ENCODE measurements around the gene DPEP2NB. TPM values are rescaled to one million over a fixed set of nuclear protein-coding genes. Genes with fewer than 3 reads are reported as not detected.

Gene DPEP2NB
- total RNA-seq, 1 experiment from 2014 or later, result not detected

GRCh38 chr16:67971111-67971510, 44.6 kb downstream of the DPEP2NB start:
- H3K56ac ChIP-seq (ENCODE audit: insufficient read length, low read depth, low read length), result no peak overlapping the region
- H3K23ac ChIP-seq (ENCODE audit: insufficient read length, low read depth, low read length), result no peak overlapping the region
- H4K91ac ChIP-seq (ENCODE audit: insufficient read length, low read depth, low read length), result no peak overlapping the region
- H2BK120ac ChIP-seq (ENCODE audit: low read depth, low read length, poor library complexity, severe bottlenecking), result no peak overlapping the region
- H2AFZ ChIP-seq (ENCODE audit: low read length), result no peak overlapping the region
- no peak for TF ChIP-seq CTCF (conservative IDR thresholded peaks at IDR 0.05)
- WGBS (ENCODE audit: extremely low coverage, insufficient read length, low lambda C conversion rate), result no CpG with 5 or more reads among the region's 9 CpGs
- no peak overlapping the region for H3T11ph ChIP-seq (ENCODE audit: low read length)
- H3K18ac ChIP-seq (ENCODE audit: insufficient read length, low read depth, low read length), result no peak overlapping the region
- no peaks in the 10 kb centered on the region for H3K79me2 ChIP-seq (ENCODE audit: insufficient read depth, low read length)
- peaks cover 7% of the 10 kb centered on the region for H3K27me3 Mint-ChIP-seq (ENCODE audit: low read depth)
- no peaks in the 10 kb centered on the region for H3K27me3 ChIP-seq (ENCODE audit: insufficient read depth, low read length)
- no peak for DNase-seq
- H2AK5ac ChIP-seq (ENCODE audit: insufficient read length, low read length), result no peak overlapping the region
- no peak overlapping the region for H3K9ac ChIP-seq (ENCODE audit: extremely low read depth, insufficient read length, low read length)
- H3K4me2 ChIP-seq (ENCODE audit: insufficient read depth, insufficient read length, low read length), result no peak overlapping the region
- H3K4ac ChIP-seq (ENCODE audit: low read depth, low read length), result no peak overlapping the region
- H3K27ac ChIP-seq (ENCODE audit: insufficient read length, low read depth, low read length), result no peak overlapping the region
- H3K14ac ChIP-seq (ENCODE audit: insufficient read depth, low read length), result no peak overlapping the region
- H4K8ac ChIP-seq (replicated peaks; ENCODE audit: insufficient read length, low read depth, low read length), result no peak overlapping the region
- no peaks in the 10 kb centered on the region; a peak in 1 of 5 replicates for H3K9me3 Mint-ChIP-seq
- no peak overlapping the region for H2BK20ac ChIP-seq (ENCODE audit: low read depth, low read length, poor library complexity, severe bottlenecking)
- H3K27ac Mint-ChIP-seq, result no peak overlapping the region; a peak in 1 of 7 replicates
- no peaks in the 10 kb centered on the region for H3K79me1 ChIP-seq (ENCODE audit: insufficient read depth, low read depth, low read length, poor library complexity, severe bottlenecking)
- H3K4me3 Mint-ChIP-seq, result no peak overlapping the region
- peaks cover 5% of the 10 kb centered on the region; the same call in 1 of the 2 replicates for H3K4me1 ChIP-seq (ENCODE audit: insufficient read depth, low read length)
- H4K20me1 ChIP-seq (ENCODE audit: control insufficient read depth, insufficient read depth, insufficient read length), result no peaks in the 10 kb centered on the region
- no peaks in the 10 kb centered on the region for H3K9me3 ChIP-seq (ENCODE audit: control insufficient read depth, low read depth, low read length)
- peaks cover 0 to 2% (median 0%) of the 10 kb centered on the region in 3 experiments; a peak in 2 of 7 replicates for H3K36me3 Mint-ChIP-seq (ENCODE audit: insufficient read depth in 1 of 3, low read depth in 3 of 3)
- H4K5ac ChIP-seq (ENCODE audit: insufficient read length, low read depth, low read length), result no peak overlapping the region
- no peak overlapping the region for H2BK12ac ChIP-seq (ENCODE audit: insufficient read length, low read depth, low read length)
- peaks cover 3% of the 10 kb centered on the region for H3K23me2 ChIP-seq (ENCODE audit: insufficient read length, low read depth, low read length, poor library complexity, severe bottlenecking)
- no peak overlapping the region for H2BK5ac ChIP-seq (ENCODE audit: insufficient read length, low read length)
- peaks cover 22 to 25% of the 10 kb centered on the region in 2 experiments for H3K4me1 Mint-ChIP-seq
- no peak overlapping the region for H2BK15ac ChIP-seq (ENCODE audit: low read depth, low read length)
